SK-N-SH (cell line): ENCODE measurements around the gene CACUL1.

ENCODE experiments used
- POLR2AphosphoS5 ChIP-seq: IDR thresholded peaks from 2 replicates; pipeline ENCODE4 v1.6.1; 2012; ENCODE audit warnings: low read depth, low read length
- RAD21 ChIP-seq: IDR thresholded peaks from 2 replicates; pipeline ENCODE4 v1.6.1; 2012; ENCODE audit warnings: mild to moderate bottlenecking, low read length
- REST ChIP-seq: IDR thresholded peaks from 2 replicates; pipeline ENCODE4 v1.6.1; 2012; ENCODE audit warnings: mild to moderate bottlenecking, low read depth, low read length, moderate library complexity

GRCh38 chr10:118628397-118628796, 126.4 kb downstream of the CACUL1 start:
- TF ChIP-seq RAD21 (no peak), REST (no peak), POLR2AphosphoS5 (no peak)
